ES-I3 (cell line): ENCODE measurements around the gene ARID5A.
"Not testable (repeated sequence)": the region's sequence is repeated elsewhere in the genome, so short reads cannot be mapped to it uniquely, and the experiment has no call there.

Source experiments
- H3K36me3 ChIP-seq: 2 replicates; pipeline ENCODE4 v1.6.1; 2013; ENCODE audit warnings: mild to moderate bottlenecking, low read length, control low read depth, moderate library complexity; ENCODE audit not compliant: insufficient read depth
- H3K4me1 ChIP-seq: 2 replicates; pipeline ENCODE4 v1.6.1; 2013; ENCODE audit warnings: mild to moderate bottlenecking, control low read depth, low read length; ENCODE audit not compliant: insufficient read depth
- H3K9ac ChIP-seq: 2 replicates; pipeline ENCODE4 v1.6.1; 2013; ENCODE audit warnings: low read depth, mild to moderate bottlenecking, low read length, moderate library complexity
- H3K9me3 ChIP-seq: 2 replicates; pipeline ENCODE4 v1.6.1; 2013; ENCODE audit warnings: mild to moderate bottlenecking, low read length, moderate library complexity; ENCODE audit not compliant: control insufficient read depth, insufficient read depth

ARID5A gene

GRCh38 chr2:96549466-96549785 is 12.9 kb downstream of the ARID5A start:
- Histone ChIP-seq H3K4me1 (peaks cover 6% of the 10 kb centered on the region; the same call in 1 of the 2 replicates), H3K9me3 (no peaks in the 10 kb centered on the region), H3K9ac (no peak overlapping the region), H3K36me3 (no peaks in the 10 kb centered on the region)

DNA sequence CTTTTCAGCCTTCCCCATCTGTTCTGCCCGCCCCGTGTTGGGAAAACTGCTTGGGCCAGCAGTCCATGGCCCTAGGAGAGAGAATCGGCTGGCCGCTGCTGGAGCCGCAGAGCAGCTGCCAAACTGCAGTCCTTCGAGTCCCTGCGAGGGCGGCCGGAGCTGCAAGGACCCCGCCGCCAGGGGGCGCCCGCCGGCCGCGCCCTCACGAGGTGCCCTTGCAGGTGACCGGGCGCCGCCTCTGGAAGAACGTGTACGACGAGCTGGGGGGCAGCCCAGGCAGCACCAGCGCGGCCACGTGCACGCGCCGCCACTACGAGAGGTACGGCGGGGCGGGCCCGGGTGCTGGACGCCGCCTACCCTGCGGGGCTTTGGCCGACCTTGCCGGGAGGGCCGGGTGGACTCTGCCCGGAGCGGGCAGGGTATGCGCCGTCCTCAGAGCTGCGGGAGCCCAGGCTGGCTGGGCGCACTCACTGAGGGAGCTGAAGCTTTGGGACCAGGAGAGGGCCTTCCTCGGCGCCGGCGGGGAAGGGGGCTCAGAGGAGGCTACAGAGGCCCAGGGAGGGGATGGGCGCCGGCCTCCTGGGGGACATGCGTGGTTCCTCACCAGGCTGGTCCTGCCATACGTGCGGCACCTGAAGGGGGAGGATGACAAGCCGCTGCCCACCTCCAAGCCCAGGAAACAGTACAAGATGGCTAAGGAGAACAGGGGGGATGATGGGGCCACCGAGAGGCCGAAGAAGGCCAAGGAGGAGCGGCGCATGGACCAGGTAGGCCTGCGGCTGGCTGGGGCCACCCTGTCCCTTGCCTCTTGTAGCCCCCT is 13.6 kb downstream of the ARID5A start:
- H3K36me3 ChIP-seq, result no peaks in the 10 kb centered on the region
- H3K9me3 ChIP-seq, result no peaks in the 10 kb centered on the region
- no peak overlapping the region for H3K9ac ChIP-seq
- H3K4me1 ChIP-seq, result peaks cover 6% of the 10 kb centered on the region; the same call in 1 of the 2 replicates

GRCh38 chr2:96550787-96551604 is 14.4 kb downstream of the ARID5A start:
- no peaks in the 10 kb centered on the region for H3K36me3 ChIP-seq
- H3K9me3 ChIP-seq, result no peaks in the 10 kb centered on the region
- H3K9ac ChIP-seq, result no peak overlapping the region
- H3K4me1 ChIP-seq, result peaks cover 6% of the 10 kb centered on the region; the same call in 1 of the 2 replicates

- Histone ChIP-seq H3K4me1 (peaks cover 8% of the 10 kb centered on the region), H3K9ac (no peak overlapping the region), H3K9me3 (no peaks in the 10 kb centered on the region), H3K36me3 (no peaks in the 10 kb centered on the region)
Measured at GRCh38 chr2:96551605-96552314, 15.2 kb downstream of the ARID5A start.

DNA sequence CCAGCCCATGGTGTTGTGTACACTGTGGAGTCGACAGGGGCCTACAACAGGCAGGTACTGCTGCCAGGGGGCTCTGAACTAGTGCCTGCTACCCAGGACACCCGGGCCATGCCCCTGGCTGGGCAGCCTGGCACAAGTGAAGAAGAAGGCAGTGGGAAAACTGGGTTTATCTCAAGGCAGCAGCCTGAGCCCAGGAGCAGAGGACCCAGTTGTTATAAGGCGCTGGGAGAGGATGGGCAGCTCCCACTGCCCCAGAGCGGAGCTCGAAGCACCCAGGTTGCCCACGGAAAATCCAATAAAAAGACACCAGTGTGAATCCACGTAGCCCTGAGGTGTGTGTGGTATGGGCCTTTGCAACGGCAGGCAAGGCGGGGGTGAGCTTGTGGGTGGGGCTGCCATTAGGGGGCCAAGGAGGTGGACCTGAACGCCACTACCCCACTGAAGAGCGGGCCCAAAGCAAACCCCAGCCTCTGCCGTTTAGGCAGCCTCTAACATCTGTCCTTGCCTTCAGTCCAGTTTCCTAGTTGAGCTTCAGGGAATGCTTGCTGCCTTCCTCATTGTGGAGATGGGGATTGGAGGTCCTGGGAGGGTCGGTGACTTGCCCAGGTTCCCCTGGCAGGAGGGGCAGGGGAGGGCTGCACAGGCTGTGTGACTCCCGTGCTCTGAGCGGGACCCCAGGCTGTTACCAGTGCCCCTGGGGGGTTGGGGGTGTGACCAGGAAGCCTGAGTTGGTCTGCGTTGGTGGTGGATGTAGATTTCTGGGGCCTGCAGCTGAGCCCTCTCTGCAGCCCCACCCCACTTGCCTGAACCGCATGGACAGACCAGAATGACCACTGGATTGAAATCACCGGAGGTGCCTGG is 16.0 kb downstream of the ARID5A start:
- Histone ChIP-seq H3K36me3 (no peaks in the 10 kb centered on the region), H3K9ac (no peak overlapping the region)

GRCh38 chr2:96553176-96553956 is 16.8 kb downstream of the ARID5A start:
- H3K9ac ChIP-seq, result no peak overlapping the region
- no peaks in the 10 kb centered on the region for H3K9me3 ChIP-seq
- peaks cover 3% of the 10 kb centered on the region for H3K4me1 ChIP-seq
- no peaks in the 10 kb centered on the region for H3K36me3 ChIP-seq

More for the DNA sequence above, 16.0 kb downstream of the ARID5A start:
- H3K4me1 ChIP-seq, result peaks cover 4% of the 10 kb centered on the region
- H3K9me3 ChIP-seq, result no peaks in the 10 kb centered on the region

DNA sequence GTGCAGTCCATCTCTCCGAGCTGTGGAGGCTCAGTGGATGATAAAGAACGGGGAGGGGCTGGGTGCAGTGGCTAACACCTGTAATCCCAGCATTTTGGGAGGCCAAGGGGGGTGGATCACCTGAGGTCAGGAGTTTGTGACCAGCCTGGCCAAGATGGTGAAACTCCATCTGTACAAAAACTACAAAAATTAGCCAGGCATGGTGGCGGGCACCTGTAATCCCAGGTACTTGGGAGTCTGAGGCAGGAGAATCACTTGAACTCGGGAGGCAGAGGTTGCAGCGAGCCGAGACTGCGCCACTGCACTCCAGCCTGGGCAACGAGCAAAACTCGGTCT is 17.4 kb downstream of the ARID5A start:
- not testable (repeated sequence) for H3K4me1 ChIP-seq, H3K9ac ChIP-seq

DNA sequence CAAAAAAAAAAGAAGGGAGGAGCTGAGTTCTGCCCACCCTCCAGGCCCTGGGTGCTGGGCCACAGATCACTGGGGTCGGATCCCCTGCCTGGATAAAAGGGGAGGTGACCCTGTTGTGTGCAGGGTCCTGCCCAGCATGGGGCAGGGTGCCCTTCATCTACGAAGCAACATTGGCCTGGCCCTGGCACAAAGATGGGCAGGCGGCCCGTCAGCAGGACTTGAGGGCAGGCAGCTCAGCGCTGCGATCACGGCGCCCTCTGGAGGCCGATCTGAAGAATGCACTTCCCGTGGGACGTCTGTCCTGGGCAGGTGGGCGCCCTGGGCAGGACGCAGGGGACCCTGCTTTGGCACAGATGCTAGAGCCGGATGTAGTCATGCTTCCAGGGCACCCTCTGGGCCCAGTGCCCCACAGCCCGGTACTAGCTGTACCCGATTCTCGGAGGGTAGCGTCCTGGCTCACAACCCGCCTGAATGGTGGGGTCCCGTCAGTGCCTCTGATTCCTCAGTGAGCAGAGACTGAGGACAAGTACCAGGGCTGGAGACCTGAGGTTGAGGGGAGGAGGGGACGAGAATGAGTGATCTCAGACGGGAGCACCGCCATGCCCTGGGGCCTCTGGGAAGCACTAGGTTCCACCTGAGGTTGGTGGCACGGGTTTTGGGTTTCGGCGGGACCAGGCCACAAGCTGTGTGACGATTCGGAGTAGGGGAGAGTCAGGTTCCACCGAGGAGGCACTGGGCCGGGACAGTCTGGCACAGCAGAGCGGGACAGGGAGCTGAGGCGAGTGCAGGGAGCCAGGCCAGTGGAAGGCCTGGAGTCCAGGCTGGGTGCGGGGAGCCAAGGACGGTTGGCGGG is 18.0 kb downstream of the ARID5A start:
- no peak overlapping the region for H3K9ac ChIP-seq
- no peaks in the 10 kb centered on the region for H3K36me3 ChIP-seq
- H3K9me3 ChIP-seq, result no peaks in the 10 kb centered on the region
- H3K4me1 ChIP-seq, result peaks cover 3% of the 10 kb centered on the region

More for the DNA sequence above, 17.4 kb downstream of the ARID5A start:
- H3K9me3 ChIP-seq, H3K36me3 ChIP-seq: not testable (repeated sequence)

DNA sequence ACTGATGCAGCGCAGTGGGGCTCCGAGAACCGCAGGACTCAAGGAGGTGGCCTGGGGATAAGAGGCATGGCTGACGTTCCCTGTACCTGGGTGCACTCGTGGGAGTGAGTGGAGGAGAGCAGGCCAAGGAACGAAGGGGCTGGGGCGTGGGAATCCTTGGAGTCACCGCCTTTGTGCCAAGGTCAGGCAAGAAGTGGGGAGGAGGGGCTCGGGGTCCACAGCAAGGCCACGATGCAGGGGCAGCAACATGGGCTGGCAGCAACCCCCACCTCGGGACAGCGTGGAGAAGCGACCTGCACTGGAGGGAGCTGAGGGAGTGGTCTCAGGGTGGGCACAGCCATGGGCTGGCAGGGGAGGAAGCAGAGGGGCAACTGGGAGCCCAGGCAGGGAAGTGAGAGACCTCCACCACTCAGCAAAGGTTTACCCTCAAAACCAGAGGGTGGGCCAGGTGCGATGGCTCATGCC is 18.6 kb downstream of the ARID5A start:
- H3K4me1 ChIP-seq, result peaks cover 3% of the 10 kb centered on the region
- H3K9me3 ChIP-seq, result no peaks in the 10 kb centered on the region
- H3K9ac ChIP-seq, result no peak overlapping the region
- H3K36me3 ChIP-seq, result no peaks in the 10 kb centered on the region

DNA sequence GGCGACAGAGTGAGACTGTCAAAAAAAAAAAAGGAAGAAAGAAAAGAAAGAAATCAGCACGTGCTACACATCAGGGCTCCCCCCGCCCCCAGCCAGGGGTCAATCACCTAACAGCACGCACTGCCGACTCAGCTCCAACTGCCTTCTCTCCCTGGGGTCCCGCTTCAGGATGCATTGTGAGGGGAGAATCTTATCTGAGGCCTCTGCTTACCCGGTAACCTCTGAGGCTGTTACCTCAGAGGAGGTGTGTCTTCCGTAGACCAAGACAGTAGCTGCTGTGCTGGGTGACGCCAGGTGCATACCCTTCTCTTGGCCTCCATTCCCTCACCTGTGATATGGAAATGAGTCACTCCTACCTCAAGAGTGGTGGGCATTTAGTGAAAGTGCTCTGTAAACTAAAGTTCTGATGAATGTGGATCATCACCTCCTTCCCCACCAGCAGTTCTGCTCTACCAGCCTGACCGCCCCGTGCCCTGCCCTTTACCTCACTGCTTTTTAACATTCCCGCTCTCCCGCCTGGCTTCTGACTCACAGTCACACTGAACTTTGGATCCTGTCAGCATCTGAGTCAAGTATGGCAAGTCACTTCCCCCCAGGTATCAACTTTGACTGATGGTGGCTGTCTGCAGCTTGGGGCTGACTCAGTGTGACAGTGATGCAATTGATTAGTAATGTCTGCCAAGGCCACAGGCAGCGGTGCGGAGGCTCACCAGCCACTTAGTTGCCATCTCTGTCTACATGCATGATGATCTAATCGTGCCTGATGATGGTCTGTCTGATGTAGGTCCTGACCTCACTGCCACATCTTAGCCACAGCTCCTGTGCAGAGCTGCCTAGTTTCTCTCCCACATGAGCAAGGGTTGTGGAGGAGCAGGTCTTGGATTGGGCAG is 20.1 kb downstream of the ARID5A start:
- Histone ChIP-seq H3K9ac (no peak overlapping the region), H3K4me1 (peaks cover 3% of the 10 kb centered on the region), H3K36me3 (no peaks in the 10 kb centered on the region), H3K9me3 (no peaks in the 10 kb centered on the region)

- H3K36me3 ChIP-seq, H3K9me3 ChIP-seq: not testable (repeated sequence)
Measured at GRCh38 chr2:96557421-96557820, 20.9 kb downstream of the ARID5A start.

GRCh38 chr2:96558061-96558460 is 21.5 kb downstream of the ARID5A start:
- Histone ChIP-seq H3K9me3 (no peaks in the 10 kb centered on the region), H3K36me3 (no peaks in the 10 kb centered on the region), H3K9ac (no peak overlapping the region), H3K4me1 (peaks cover 3% of the 10 kb centered on the region)

More at GRCh38 chr2:96557421-96557820, 20.9 kb downstream of the ARID5A start:
- not testable (repeated sequence) for H3K9ac ChIP-seq, H3K4me1 ChIP-seq
